HG03039 (cell line): ENCODE data around the gene TAS2R7.
"Not testable (repeated sequence)": the region's sequence is repeated elsewhere in the genome, so short reads cannot be mapped to it uniquely, and the experiment has no call there.

Experiments
- ATAC-seq: cut with Tn5 transposase; IDR thresholded peaks from one replicate; pipeline ENCODE4 v1.9.1; 2021; ENCODE audit warnings: mild to moderate bottlenecking, moderate library complexity; ENCODE audit not compliant: unreplicated experiment

Gene TAS2R7, protein sequence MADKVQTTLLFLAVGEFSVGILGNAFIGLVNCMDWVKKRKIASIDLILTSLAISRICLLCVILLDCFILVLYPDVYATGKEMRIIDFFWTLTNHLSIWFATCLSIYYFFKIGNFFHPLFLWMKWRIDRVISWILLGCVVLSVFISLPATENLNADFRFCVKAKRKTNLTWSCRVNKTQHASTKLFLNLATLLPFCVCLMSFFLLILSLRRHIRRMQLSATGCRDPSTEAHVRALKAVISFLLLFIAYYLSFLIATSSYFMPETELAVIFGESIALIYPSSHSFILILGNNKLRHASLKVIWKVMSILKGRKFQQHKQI

DNA sequence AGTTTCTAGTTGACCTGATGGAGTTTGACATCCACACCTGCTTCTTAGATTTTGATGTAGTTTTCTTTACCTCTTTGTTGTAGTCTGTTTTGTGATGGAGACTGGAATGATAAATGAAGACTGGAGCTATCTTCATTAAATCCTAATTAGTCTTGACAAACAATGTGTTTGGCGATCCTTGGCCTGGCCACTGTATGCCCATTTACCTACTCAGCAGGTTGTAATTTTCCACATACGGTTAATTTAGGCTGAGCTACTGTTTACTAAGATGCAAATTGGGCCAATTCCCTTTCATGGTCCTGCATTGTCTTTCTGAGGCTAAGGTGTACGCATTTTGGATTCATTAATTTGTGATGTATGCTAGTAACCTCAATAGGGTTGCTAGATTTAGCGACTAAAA is at the start of gene TAS2R7:
TSS of gene TAS2R7 (minus strand) at position 41 of the 400 bp plus-strand sequence. CDS start 57 bp downstream, outside the sequence.
- no peak for ATAC-seq

DNA sequence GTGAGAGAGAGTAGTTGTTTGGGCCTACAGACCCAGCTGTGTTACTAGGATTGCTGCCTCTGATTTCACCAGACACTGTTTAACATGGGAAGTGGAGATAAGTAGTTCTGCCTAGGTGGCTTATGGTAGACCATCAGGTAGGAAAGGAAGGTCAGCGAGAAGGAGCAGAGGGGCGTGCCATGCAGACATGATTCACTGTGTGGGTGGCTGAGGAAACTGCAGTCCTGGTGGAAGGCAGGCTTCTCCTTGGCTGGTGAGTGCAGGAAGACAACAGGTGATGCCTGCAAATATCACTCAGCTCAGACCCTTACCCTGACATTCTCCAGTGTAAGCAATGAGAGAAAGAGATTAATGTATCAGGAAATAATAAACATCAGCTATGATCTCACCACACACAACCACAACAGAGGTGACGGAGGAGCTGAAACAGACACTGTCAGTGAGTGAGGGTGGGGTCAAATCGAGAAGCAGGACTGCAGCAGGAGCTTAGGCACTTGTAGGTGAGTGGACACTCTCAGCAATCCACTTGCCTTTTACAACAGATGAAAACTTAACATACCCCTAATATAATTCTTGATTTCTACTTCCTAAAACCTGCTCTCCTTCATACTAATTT is 48.9 kb upstream of the TAS2R7 start:
- no peak for ATAC-seq

DNA sequence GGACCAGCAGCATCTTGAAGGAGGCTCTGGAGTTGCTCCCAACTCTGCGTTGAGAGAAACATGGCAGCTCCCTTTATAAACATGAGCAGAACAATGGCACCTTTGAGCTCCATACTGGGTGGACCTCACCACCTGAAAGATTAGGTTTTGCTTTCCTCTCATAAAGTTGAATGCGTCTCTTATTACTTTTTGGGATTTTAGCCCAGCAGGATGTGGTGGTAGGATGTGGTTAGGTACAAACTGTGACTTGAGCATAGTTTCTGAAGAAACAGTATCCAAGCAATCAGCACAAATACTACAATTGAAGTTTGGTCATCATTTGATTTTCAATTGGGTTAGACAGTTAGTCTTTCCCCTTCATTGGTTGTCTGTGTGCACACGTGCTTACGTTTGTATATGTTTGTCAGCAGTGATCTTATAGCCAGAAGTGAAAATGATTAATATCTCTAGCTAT is 47.0 kb upstream of the TAS2R7 start, which contains the start of gene PRR4:
TSS of gene PRR4 (minus strand) at position 51 of the 454 bp plus-strand sequence. CDS start at position 13, 38 bp downstream.
- no peak for ATAC-seq

DNA sequence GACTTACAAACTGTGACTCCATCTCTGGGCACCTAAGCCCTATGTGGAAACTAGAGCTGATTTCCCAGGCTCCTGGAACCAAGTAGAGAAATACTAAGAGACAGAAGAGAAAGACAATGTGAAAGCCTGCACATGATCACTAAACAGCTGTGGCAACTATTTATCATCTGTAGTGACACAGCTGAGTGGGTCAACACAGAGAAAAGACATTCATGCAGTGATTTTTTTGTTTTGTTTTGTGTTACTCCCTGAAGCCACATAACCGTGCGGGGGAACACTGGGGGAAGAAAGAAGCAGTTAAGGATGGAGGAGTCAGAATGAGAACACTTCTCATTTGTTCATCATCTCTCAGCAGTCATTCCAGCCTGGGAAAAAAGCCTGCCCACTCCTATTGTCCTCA is 45.3 kb upstream of the TAS2R7 start:
- ATAC-seq: no peak

DNA sequence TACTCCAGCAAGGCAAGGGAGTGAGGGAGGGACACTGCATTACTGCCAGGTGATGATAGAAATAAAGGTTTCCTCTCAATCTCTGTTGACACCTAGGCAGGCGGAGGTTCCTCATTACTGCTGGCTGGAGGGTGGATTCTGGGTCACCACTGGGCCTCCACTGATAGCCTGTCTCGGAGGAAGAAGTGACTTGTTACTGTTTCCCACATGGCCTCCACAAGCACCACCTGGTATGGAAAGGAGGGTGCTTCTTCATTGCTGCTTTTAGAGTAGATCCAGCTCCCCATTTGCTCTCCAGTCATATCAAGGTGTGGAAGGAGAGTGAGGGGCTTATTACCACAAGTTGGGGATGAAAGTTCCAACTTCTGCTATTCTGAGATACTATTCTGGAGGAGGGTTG is 40.4 kb upstream of the TAS2R7 start:
- no peak for ATAC-seq

DNA sequence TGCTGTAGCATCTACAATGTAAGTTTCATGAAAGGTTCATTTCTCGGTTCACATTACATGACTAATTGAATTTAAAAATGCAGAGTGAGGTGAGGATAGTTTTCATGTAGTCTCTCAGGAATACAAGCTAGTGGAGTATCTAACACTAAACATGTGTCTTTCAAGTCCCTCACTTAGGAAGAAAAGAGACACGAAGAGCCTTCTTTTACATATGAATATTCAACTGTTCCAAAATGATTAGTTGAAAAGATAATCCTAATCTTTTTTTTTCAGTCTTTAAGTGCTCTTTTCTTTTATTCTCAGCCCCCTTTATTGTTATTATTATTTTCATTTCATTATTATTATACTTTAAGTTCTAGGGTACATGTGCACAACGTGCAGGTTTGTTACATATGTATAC is 36.0 kb upstream of the TAS2R7 start:
- ATAC-seq: no peak

DNA sequence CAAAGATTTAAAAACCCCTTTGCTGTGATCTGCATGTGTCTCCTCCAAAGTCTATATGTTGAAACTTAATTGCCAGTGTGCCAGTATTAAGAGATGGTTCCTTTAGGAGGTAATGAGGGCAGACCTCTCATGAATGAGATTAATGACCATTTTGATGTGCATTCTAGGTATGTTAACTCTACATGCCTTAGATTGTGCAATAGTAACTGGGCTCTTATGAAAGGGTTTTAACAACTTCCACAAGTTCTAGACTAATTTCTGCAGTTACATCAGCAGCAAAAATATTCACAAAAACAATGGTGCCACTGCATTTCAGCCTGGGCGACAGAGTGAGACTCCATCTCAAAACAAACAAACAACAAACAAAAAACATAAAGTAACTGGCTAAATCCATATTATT is 27.6 kb upstream of the TAS2R7 start:
- no peak for ATAC-seq

DNA sequence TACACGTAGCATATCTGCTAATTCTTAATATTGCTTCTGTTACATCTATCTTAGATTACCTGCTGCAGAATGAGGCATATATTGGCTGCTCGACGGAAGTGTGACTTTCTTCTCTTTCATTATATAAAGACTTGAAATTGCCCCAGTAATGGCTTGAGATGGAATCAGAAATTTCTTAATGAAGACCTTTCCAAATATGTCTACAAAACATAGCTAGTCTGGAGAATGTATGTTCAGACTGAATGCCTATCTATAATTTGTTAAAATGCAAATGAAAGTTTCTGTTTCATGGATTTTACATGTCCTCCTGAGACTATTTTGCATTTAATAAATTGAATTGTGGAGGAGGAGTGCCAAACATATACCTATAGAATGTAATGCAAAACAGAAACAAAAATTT is 23.8 kb upstream of the TAS2R7 start, which contains the start of gene TAS2R10:
TSS of gene TAS2R10 (minus strand) at position 101 of the 400 bp plus-strand sequence. CDS start at position 12, 89 bp downstream.
- ATAC-seq: no peak

DNA sequence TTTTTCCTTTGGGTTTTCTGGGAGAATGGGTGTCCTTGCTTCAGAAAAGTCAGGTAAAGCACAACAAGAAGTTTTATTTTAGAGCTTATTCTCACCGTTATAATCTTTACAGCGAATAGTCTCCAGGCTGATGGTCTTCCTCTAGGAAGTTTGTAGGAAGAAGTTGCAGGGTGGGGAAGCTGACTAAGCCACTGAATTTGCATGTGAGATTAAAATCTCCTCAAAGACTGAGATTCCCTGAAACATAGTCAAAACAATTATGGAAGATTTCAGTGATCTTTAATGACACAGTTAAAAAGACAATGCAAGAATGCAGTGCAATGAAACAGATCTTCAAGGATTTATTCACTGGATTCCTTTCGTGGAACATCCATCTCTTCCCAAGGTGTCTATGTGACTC is 22.5 kb upstream of the TAS2R7 start:
- no peak for ATAC-seq

DNA sequence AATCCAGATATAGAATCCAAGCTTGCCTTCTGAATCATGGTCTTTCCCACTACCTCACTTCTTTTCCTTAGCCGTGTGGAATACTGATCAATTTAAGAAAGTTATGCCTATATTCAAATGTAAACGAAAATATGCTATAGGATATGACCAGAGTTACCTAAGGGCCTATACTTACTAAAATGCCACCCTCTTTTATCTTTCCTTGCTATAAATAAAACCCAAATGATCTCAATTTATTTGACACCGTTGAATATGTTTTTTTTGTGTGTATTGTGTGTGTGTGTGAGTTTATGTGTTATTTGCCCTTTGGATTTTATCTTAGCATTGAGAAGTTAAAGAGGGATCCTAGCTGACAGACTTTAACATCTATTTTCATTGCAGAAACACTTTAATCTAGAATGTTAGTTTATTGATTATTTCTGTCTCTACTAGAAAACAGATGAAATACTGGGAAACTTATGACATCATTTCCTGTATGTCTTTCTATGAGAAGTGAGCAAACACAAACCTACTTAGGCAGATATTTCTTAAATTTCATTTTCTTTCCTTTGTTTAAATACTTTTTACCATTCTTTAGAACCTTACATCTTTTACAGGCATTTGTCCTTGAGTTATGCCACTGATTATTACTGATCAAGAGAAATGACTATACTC is 9.6 kb upstream of the TAS2R7 start:
- ATAC-seq: no peak

DNA sequence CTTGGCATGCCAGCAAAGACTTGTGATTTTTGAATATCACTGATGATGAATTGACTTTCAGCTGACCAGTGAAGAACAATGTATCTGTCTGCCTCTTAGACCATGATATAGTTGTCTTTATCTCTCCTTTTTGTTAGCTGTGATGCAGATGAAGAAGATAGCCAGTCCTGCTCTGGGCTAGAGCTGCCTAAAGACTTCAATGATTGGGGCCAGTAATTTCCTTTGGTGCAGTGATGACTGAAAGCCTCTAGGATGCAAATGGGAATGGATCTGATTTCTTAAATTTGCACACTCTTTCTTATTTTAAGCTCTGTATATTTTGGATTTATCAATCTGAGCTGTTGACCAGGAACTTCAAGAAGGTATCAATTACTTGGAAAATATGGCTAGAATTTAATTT is 7.6 kb upstream of the TAS2R7 start, which contains the start of gene TAS2R9:
TSS of gene TAS2R9 (minus strand) at position 101 of the 400 bp plus-strand sequence. CDS start at position 8, 93 bp downstream.
- no peak for ATAC-seq

DNA sequence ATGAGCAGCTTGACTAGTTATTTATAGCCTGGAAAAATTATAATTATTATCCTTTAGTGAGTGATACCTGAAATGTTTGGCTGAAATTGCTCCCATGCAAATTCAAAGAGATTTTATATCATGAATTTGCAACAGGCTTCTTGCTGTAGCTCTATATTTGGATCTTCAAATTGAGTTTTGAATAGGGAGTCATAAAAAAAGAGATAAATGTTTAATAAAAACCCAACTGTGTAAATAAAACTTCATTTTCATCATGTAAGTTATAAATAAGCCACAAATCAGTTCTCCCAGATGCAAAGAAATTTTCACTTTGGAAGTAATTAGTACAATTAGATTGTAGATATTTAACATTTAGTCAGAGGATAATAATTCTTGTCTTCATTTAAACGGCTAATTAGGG is 4.8 kb upstream of the TAS2R7 start, which contains the start of gene TAS2R8:
TSS of gene TAS2R8 (minus strand) at position 101 of the 400 bp plus-strand sequence. CDS start 306 bp downstream, outside the sequence.
- no peak for ATAC-seq

DNA sequence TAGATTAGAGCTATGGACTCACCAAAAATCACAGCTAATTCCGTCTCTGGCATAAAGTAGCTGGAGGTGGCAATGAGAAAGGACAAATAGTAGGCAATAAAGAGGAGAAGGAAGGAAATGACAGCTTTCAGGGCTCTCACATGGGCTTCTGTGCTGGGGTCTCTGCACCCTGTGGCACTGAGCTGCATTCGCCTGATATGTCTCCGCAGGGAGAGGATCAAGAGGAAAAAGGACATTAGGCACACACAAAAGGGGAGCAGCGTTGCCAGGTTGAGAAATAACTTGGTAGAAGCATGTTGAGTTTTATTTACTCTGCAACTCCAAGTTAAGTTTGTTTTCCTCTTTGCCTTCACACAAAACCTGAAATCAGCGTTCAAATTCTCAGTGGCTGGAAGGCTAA is 686 bp downstream of the TAS2R7 start:
- ATAC-seq: no peak

DNA sequence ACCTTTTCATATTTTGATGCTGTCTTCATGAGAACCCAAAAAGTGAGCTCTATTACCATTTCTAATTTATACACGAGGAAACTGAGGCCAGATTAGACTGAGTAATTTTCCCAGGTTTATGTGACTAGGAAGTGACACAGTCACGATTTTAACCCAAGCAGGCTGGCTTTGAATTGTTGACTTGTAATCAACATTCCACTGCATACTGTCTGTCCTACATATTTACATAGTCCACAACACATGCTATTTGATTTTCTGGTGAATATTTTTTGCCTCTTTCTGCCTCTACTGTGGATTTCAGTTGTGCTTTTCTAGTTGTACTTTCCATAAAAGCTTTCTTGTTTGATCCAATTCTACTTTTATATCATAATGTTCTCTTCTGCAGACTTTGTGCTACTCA is 8.2 kb downstream of the TAS2R7 start:
- ATAC-seq: no peak

DNA sequence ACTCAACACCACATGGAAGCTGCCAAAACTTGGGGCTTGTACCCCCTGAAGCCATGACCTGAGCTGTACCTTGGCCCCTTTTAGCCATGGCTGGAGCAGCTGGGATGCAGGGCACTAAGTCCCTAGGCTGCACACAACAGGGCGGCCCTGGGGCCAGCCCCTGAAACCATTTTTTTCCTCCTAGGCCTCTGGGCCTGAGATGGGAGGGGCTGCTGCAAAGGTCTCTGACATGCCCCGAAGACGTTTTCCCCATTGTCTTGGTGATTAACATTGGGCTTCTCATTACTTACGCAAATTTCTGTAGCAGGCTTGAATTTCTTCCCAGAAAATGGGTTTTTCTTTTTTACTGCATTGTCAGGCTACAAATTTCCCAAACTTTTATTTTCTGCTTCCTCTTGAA is 10.7 kb downstream of the TAS2R7 start:
- ATAC-seq: not testable (repeated sequence)

DNA sequence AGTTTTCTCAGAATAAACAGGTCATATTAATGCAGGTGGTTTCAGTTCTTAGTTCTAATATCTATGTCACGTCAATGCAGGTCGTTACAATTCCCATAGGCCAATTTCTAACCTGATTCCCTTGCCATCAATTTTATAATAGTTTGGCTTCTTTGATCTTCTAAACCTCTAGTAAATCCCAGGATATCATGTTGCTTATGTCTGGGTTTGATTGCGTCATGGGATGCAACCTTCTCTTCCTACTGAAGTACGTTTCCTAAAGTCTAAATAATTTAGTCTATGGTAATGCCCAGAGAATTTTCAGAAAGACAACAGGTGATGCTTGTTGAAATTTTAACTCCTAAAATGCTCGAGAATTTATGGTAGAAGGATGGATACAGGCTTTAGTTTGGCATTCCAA is 19.2 kb downstream of the TAS2R7 start:
- ATAC-seq: no peak

DNA sequence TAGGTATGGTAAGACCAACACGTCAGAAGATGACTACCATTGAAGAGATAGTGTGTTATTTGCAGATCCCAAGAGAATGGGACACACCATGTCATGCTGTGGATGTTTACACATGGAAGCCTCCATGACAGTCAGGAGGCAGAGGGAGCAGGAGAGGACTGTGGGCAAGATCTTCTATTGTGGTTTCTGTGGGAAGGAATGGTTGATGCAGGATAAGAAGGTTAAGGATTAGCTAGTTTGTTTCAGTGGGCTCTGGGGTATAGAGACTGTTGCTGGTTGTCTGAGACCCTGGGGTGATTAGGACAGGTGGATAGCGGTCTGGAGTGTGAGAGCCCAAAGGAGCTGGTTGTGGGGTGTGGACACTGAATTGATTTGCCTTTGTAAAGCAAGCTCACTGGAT is 23.3 kb downstream of the TAS2R7 start:
- ATAC-seq: no peak

DNA sequence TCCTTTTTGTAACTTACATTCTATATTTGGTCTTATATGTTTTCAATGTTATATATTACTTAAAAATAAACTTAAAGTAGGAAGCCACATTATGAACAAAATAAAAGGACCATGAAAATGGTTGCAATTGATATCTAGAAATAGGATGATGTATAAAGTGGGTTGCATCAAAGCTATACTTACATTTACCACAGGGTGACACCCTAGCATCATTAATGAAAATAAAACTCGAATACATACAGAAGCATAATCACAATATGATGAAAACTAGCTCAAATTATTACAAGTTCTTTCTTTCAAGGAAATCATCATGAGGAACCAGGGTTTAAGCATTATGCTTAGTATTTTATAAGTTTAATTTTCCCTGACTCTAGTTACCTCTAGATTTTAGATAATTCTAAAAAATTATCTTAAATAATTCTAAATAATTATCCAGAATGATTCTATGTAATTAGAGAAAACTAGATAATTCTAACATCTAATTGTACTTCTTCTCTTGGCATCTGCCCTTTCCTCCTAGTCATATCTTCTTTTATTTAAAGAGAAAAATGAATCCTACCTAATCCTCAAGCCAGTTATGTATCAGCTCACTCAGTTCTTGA is 31.2 kb downstream of the TAS2R7 start:
- no peak for ATAC-seq

DNA sequence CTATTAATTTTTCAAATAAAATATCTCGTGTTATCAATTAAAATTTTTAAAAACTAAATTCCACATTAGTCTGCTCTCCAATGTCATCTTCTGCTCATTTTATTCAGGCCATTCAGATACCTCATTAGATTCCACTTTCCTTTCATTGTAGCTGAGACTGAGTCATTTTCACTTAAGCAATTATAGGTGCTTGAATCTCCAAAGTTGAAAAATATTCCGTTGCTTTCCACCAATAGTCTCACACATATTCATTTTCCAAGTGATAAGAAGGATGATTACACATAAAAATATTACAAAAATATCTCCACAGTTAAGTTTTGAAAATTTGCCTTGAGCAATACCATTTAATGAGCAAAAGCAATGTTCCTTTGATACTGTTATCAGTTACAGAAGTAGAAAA is 42.8 kb downstream of the TAS2R7 start:
- no peak for ATAC-seq

DNA sequence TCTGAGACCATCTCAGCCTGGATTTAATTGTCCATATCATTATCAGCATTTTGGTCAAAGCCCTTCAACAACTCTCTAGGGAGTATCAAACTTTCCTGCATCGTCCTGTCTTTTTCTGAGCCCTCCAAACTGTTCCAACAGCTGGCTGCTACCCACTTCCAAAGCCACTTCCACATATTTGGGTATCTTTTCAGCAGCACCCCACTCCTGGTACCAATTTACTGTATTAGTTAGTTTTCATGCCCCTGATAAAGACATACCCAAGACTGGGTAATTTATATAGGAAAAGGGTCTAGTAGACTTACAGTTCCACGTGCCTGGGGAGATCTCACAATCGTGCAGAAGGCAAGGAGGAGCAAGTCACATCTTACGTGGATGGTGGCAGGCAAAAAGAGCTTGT is 46.2 kb downstream of the TAS2R7 start:
- ATAC-seq: no peak

DNA sequence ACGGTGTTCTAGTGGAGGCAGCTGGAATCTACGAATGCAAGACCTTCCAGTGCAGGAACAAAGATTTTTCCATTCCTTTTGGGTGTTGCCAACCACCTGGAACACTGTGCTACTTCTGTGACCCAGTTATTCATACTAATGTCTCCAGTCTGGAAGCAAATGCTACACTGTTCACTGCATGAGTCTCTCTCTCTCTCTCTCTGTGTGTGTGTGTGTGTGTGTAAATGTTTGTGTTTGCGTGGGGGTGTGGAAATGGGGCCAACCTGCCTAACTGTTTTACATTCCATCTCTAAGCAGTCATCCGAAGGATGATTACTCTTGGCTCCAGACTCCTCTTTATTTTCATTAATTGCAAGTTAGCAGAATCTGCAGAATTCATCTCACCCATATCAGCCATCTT is 49.4 kb downstream of the TAS2R7 start:
- ATAC-seq: no peak
